SK-N-MC (cell line): Measurements from ENCODE around the gene EXOSC2.
A peak's percentile ranks its signal among the peaks of the same experiment; 100 is the strongest.
"Not testable (repeated sequence)": the region's sequence is repeated elsewhere in the genome, so short reads cannot be mapped to it uniquely, and the experiment has no call there.

Experiments
- DNase-seq: peaks from one replicate; pipeline ENCODE4 v3.0.0-alpha.2; 2011; ENCODE audit warnings: low read depth, low spot score
- H3K27ac ChIP-seq: fragments of 200-600 bp; sonication (generic); 2 replicates; pipeline ENCODE4 v1.5.1; 2016; ENCODE audit warnings: mixed run types
- H3K36me3 ChIP-seq: fragments of 200-600 bp; sonication (generic); 2 replicates; pipeline ENCODE4 v1.6.1; 2017; ENCODE audit warnings: antibody characterized with exemption, low read length, mixed read lengths; ENCODE audit not compliant: insufficient read depth
- H3K4me3 ChIP-seq: fragments of 200-600 bp; sonication (generic); 2 replicates; pipeline ENCODE4 v1.5.1; 2016
- H3K9ac ChIP-seq: fragments of 200-600 bp; sonication (generic); 2 replicates; pipeline ENCODE4 v1.8.0; 2017; ENCODE audit warnings: mixed run types, mixed read lengths; ENCODE audit not compliant: insufficient read length
- H3K9me3 ChIP-seq: fragments of 200-600 bp; sonication (generic); 2 replicates; pipeline ENCODE4 v1.6.1; 2017; ENCODE audit warnings: low read depth, mild to moderate bottlenecking, antibody characterized with exemption, low read length, moderate library complexity, mixed read lengths
- EZH2 ChIP-seq: fragments of 200-600 bp; sonication (generic); IDR thresholded peaks from one replicate; pipeline ENCODE4 v1.6.1; 2017; ENCODE audit warnings: antibody characterized with exemption
- FOXP2 ChIP-seq: optimal IDR thresholded peaks from 2 replicates; pipeline ENCODE3; 2011; ENCODE audit warnings: mild to moderate bottlenecking, moderate library complexity; ENCODE audit not compliant: insufficient read depth; ENCODE audit errors: extremely low read length, control extremely low read depth
- POLR2AphosphoS5 ChIP-seq: IDR thresholded peaks from 2 replicates; pipeline ENCODE4 v1.6.1; 2012; ENCODE audit warnings: mild to moderate bottlenecking, low read depth, low read length, borderline replicate concordance

The EXOSC2 gene

DNA sequence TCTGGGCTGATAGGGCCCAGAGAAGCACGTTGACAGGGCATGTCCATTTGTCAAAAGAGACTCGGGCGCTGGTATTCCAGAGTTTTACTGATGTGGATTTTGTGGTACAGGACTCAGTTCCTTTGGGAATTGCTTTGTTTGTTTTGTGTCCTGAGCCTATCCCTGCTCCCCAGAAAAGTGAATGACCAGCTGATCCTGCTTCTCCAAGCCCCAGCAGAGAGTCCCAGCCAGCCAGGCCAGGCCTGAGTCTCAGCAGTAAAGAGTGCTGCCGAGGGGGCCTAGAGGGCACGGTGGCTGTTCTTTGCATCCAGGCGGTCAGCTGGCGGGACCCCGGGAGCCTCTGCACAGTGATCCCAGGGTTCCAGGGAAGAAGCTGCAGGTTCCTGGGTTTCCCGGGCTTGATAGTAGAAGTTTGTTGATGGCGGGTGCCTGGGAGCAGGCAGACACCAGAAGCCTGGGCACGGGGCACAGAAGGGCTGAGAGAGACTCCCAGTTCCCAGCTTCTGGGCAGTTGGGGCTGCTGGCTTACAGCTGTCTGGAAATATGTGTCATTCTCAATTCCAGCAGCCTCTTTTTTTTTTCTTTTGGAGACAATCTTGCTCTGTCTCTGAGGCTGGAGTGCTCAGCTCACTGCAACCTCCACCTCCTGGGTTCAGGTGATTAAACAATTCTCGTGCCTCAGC lies 20.5 kb upstream of the EXOSC2 start:
- H3K4me3 ChIP-seq, result no peak overlapping the region
- TF ChIP-seq FOXP2 (no peak), POLR2AphosphoS5 (no peak), EZH2 (no peak)
- H3K9ac ChIP-seq, result no peak overlapping the region
- no peak overlapping the region for H3K27ac ChIP-seq
- no peaks in the 10 kb centered on the region for H3K36me3 ChIP-seq
- H3K9me3 ChIP-seq, result no peaks in the 10 kb centered on the region
- DNase-seq, result no peak

DNA sequence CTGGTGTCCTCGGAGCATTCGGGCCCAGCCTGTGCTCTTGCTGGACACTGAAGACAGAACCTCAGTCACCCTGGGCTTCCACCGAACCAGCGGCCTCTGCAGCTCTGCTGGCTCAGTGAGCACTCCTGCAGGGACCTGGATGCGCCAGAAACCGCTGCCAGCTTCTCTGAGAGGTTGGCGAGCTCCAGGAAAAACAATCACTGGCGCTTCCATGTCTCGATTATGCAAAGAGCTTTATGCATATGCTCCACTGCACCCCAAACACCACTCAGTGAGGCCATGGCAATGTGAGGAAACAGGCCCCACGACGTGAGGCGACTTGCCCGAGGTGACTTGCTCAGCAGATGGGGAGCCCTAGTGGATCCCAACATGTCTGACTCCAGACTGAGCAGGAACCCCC lies 18.2 kb upstream of the EXOSC2 start:
- H3K4me3 ChIP-seq, result no peak overlapping the region
- no peaks in the 10 kb centered on the region for H3K36me3 ChIP-seq
- H3K9me3 ChIP-seq, result no peaks in the 10 kb centered on the region
- no peak for TF ChIP-seq POLR2AphosphoS5
- no peak for TF ChIP-seq EZH2
- no peak for TF ChIP-seq FOXP2
- no peak overlapping the region for H3K9ac ChIP-seq
- DNase-seq, result no peak
- no peak overlapping the region for H3K27ac ChIP-seq

- Histone ChIP-seq H3K9ac (no peak overlapping the region), H3K9me3 (no peaks in the 10 kb centered on the region), H3K4me3 (no peak overlapping the region), H3K27ac (no peak overlapping the region), H3K36me3 (no peaks in the 10 kb centered on the region)
- DNase-seq, result no peak
- TF ChIP-seq EZH2, result no peak
Measured at GRCh38 chr9:130677252-130677651, 16.3 kb upstream of the EXOSC2 start.

DNA sequence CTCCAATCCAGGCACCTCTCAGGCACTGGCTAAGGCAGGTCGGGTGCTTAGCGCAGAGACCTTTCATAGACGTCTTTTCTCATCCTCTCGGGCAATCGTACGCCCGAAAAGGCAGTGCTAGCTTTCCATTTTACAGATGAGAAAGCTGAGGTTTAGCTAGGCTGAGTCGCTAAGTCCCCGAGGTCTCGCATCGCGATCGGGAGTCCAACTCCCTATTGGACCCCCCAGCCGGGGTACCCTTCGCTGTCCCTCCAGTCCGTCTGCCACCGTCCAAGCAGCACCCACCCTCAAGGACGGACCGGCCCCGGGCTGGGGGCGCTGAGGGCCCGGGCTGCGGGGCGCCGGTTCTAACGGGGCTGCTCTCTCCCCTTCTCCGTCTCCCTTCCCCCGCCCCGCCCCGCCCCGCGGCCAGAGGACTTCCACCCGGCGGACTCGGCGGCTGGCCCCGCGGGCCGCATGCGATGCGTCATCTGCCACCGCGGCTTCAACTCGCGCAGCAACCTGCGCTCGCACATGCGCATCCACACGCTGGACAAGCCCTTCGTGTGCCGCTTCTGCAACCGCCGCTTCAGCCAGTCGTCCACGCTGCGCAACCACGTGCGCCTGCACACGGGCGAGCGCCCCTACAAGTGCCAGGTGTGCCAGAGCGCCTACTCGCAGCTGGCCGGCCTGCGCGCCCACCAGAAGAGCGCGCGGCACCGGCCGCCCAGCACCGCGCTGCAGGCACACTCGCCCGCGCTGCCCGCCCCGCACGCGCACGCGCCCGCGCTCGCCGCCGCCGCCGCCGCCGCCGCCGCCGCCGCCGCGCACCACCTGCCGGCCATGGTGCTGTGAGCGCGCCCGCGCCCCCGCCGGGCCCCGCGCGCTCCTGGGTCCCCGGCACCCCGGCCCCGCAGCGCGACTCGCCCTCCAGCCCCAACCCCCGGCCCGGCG lies 12.5 kb upstream of the EXOSC2 start:
- Histone ChIP-seq H3K4me3 (peak overlapping the region; percentile 83), H3K9ac (no peak overlapping the region), H3K27ac (no peak overlapping the region), H3K36me3 (no peaks in the 10 kb centered on the region), H3K9me3 (no peaks in the 10 kb centered on the region)
- DNase-seq, result no peak
- no peak for TF ChIP-seq FOXP2
- TF ChIP-seq POLR2AphosphoS5, result no peak
- no peak for TF ChIP-seq EZH2

DNA sequence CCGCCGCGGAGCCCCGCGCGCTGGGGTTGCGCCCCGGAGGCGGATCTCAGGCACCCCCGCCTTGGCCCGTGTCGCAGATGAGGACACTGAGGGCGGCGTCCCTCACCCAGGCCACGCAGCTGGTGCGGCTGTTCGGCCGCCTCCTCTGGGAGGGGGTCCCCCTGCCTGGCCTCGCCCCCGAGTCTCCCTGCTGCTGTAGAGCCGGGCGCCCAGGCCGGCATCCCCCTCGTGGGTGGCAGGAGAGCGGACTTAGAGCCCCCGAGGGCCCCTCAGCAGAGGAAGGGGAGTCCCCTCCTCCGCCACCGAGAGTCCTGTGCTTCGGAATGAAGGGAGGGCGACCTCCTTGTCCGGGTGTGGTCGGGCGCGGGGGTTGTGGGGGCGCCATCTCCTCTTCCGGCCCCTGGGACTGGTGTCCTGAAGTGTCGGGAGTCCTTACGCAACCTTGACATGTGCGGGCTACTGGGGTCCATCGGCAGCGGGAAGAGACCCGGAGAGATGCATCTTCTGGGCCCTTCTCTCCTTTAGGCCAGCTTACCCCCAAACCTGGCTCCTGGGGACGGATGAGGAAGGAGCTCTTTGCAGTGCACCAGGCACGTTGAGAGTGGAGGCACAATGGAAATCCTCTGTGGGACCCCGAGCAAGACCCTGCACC lies 11.7 kb upstream of the EXOSC2 start:
- H3K9ac ChIP-seq, result no peak overlapping the region
- no peaks in the 10 kb centered on the region for H3K9me3 ChIP-seq
- H3K36me3 ChIP-seq, result no peaks in the 10 kb centered on the region
- no peak for DNase-seq
- TF ChIP-seq EZH2, result no peak
- TF ChIP-seq FOXP2, result no peak
- TF ChIP-seq POLR2AphosphoS5, result no peak
- no peak overlapping the region for H3K27ac ChIP-seq
- peak overlapping the region; percentile 83 for H3K4me3 ChIP-seq

DNA sequence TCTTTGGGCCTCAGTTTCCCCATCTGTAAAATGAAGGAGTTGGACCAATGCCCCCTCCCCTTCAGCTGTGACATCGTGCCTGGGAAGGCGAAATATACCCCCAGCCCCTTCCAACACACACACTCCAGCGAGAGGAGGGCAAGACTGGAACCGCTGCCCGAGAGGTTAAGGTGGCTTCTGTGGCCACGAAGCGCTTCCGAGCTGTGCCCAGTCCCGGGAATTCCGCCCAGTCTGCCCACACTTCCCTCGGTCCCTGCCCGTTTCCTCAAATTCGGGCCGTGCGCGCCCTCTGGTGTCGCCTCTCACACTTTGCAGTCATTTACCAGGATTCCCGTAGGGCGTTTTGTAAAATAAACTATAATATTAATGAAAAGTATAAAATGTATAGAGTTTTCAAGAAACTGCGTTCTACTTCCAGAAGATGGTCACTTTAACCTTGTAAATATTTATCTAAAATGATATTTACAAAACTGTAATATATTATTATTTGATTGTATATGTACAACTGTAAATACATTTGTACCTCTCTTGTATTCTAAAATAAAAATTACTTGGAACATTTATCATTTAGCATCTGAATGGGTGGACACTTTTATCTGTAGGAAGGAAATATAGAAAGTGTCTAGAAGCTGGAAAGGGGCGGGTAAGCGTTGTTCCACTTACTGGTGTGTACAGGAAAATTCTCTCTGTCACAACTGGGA lies 11.0 kb upstream of the EXOSC2 start:
- TF ChIP-seq POLR2AphosphoS5, result no peak
- TF ChIP-seq FOXP2, result no peak
- no peak for TF ChIP-seq EZH2
- Histone ChIP-seq H3K9me3 (no peaks in the 10 kb centered on the region), H3K4me3 (peak overlapping the region; percentile 83), H3K27ac (no peak overlapping the region), H3K36me3 (no peaks in the 10 kb centered on the region), H3K9ac (no peak overlapping the region)
- no peak for DNase-seq

- H3K36me3 ChIP-seq, result no peaks in the 10 kb centered on the region
- DNase-seq, result no peak
- no peak overlapping the region for H3K27ac ChIP-seq
- TF ChIP-seq POLR2AphosphoS5, result no peak
- no peak for TF ChIP-seq EZH2
- no peak for TF ChIP-seq FOXP2
- no peak overlapping the region for H3K4me3 ChIP-seq
- H3K9me3 ChIP-seq, result no peaks in the 10 kb centered on the region
- H3K9ac ChIP-seq, result no peak overlapping the region
Measured at GRCh38 chr9:130685104-130685503, 8.5 kb upstream of the EXOSC2 start.

- H3K4me3 ChIP-seq, H3K36me3 ChIP-seq, H3K9ac ChIP-seq, DNase-seq, H3K27ac ChIP-seq, H3K9me3 ChIP-seq: not testable (repeated sequence)
Measured at GRCh38 chr9:130685945-130686344, 7.6 kb upstream of the EXOSC2 start.
